Smooth muscle cell (in vitro differentiated cells): ENCODE data around the gene USP34. TPM values are rescaled to one million over a fixed set of nuclear protein-coding genes. Genes with fewer than 3 reads are reported as not detected.
A peak's percentile ranks its signal among the peaks of the same experiment; 100 is the strongest.

Source experiments
- DNase-seq: peaks from one replicate; lab custom pipeline; 2025; ENCODE audit not compliant: unreplicated experiment; lab: John Stamatoyannopoulos, UW
- H2AFZ ChIP-seq: fragments of 200-600 bp; sonication (generic); 2 replicates; pipeline ENCODE4 v1.6.0; 2016; ENCODE audit warnings: antibody characterized with exemption, low read depth, mild to moderate bottlenecking
- H3F3A ChIP-seq: fragments of 200-600 bp; sonication (generic); 2 replicates; pipeline ENCODE4 v1.6.0; 2017; ENCODE audit warnings: antibody characterized with exemption, low read depth
- H3K27ac ChIP-seq: fragments of 200-600 bp; sonication (generic); 2 replicates; pipeline ENCODE4 v1.5.1; 2016; ENCODE audit warnings: low read depth, mild to moderate bottlenecking
- H3K27me3 ChIP-seq: fragments of 200-600 bp; sonication (generic); 2 replicates; pipeline ENCODE4 v1.6.1; 2016; ENCODE audit warnings: low read depth, mild to moderate bottlenecking
- H3K36me3 ChIP-seq: fragments of 200-600 bp; sonication (generic); 2 replicates; pipeline ENCODE4 v1.5.1; 2016; ENCODE audit warnings: low read depth
- H3K4me1 ChIP-seq: fragments of 200-600 bp; sonication (generic); 2 replicates; pipeline ENCODE4 v1.5.1; 2016; ENCODE audit warnings: low read depth
- H3K4me2 ChIP-seq: fragments of 200-600 bp; sonication (generic); 2 replicates; pipeline ENCODE4 v1.6.0; 2016; ENCODE audit warnings: mild to moderate bottlenecking
- H3K4me3 ChIP-seq: fragments of 200-600 bp; sonication (generic); 2 replicates; pipeline ENCODE4 v1.5.1; 2016; ENCODE audit warnings: mild to moderate bottlenecking
- H3K79me2 ChIP-seq: fragments of 200-600 bp; sonication (generic); 2 replicates; pipeline ENCODE4 v1.6.0; 2016; ENCODE audit warnings: low read depth, mild to moderate bottlenecking
- H3K9ac ChIP-seq: fragments of 200-600 bp; sonication (generic); 2 replicates; pipeline ENCODE4 v1.6.0; 2016; ENCODE audit warnings: low read depth
- H3K9me3 ChIP-seq: fragments of 200-600 bp; sonication (generic); replicated peaks from 2 replicates; pipeline ENCODE4 v1.5.1; 2016; ENCODE audit warnings: low read depth
- H4K20me1 ChIP-seq: fragments of 200-600 bp; sonication (generic); 2 replicates; pipeline ENCODE4 v1.6.0; 2016; ENCODE audit warnings: low read depth
- WGBS: methylation state at CpG from one replicate; pipeline ENCODE4 v1.1.7; 2016; ENCODE audit warnings: low lambda C conversion rate; 5-methylcytosine and 5-hydroxymethylcytosine counted together
- polyA plus RNA-seq: library from polyadenylated mRNA; unstranded; fragments of >200 nt; fragmentation: Nextera tagmentation; extraction: Ambion mirVana; gene quantifications from 2 replicates; pipeline ENCODE4 v1.2.1, GENCODE V29; 2016
- total RNA-seq: library from RNA; depleted of rRNA; stranded (reverse); fragments of >200 nt; gene quantifications from 2 replicates; pipeline ENCODE4 v1.2.3, GENCODE V29; 2014
- TF ChIP-seq, protein P1 (sequence below): fragments of 200-600 bp; sonication (generic); IDR thresholded peaks from 2 replicates; pipeline ENCODE4 v1.5.1; 2017; ENCODE audit warnings: borderline replicate concordance, mild to moderate bottlenecking, antibody characterized with exemption; ENCODE audit not compliant: insufficient read depth, poor library complexity, severe bottlenecking

The USP34 gene
- total and polyA plus RNA-seq, 2 experiments from 2014 or later, result 26.4 to 152 TPM

DNA sequence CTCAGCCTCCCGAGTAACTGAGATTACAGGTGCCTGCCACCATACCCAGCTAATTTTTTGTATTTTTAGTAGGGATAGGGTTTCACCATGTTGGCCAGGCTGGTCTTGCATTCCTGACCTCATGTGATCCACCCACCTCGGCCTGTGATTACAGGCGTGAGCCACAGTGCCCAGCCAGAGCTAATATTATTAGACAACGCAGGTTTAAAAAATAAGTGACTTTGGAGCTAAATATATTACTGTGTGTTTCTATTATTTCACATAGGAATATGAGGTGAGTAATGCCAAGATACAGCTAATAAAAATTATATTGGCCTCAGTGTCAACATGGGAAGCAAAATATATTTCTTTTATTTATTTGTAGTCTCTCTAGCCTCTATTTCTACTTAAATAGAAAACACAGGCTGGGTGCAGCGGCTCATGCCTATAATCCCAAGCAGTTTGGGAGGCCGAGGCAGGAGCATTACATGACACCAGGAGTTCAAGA is 188.7 kb downstream of the USP34 start:
- no peak overlapping the region for H3K4me3 ChIP-seq
- whole genome bisulfite sequencing, result 97% methylated on average over 6 of the region's 6 CpGs
- no peak overlapping the region for H2AFZ ChIP-seq
- no peak for DNase-seq
- H3K9me3 ChIP-seq, result no peaks in the 10 kb centered on the region
- H3K4me1 ChIP-seq, result no peaks in the 10 kb centered on the region
- H4K20me1 ChIP-seq, result no peaks in the 10 kb centered on the region
- H3K79me2 ChIP-seq, result peaks cover 6% of the 10 kb centered on the region
- no peak overlapping the region for H3K4me2 ChIP-seq
- no peaks in the 10 kb centered on the region for H3F3A ChIP-seq
- H3K27me3 ChIP-seq, result no peaks in the 10 kb centered on the region
- H3K36me3 ChIP-seq, result peaks cover 40% of the 10 kb centered on the region
- H3K9ac ChIP-seq, result no peak overlapping the region
- TF ChIP-seq, protein P1, sequence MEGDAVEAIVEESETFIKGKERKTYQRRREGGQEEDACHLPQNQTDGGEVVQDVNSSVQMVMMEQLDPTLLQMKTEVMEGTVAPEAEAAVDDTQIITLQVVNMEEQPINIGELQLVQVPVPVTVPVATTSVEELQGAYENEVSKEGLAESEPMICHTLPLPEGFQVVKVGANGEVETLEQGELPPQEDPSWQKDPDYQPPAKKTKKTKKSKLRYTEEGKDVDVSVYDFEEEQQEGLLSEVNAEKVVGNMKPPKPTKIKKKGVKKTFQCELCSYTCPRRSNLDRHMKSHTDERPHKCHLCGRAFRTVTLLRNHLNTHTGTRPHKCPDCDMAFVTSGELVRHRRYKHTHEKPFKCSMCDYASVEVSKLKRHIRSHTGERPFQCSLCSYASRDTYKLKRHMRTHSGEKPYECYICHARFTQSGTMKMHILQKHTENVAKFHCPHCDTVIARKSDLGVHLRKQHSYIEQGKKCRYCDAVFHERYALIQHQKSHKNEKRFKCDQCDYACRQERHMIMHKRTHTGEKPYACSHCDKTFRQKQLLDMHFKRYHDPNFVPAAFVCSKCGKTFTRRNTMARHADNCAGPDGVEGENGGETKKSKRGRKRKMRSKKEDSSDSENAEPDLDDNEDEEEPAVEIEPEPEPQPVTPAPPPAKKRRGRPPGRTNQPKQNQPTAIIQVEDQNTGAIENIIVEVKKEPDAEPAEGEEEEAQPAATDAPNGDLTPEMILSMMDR, result no peak
- no peak overlapping the region for H3K27ac ChIP-seq

DNA sequence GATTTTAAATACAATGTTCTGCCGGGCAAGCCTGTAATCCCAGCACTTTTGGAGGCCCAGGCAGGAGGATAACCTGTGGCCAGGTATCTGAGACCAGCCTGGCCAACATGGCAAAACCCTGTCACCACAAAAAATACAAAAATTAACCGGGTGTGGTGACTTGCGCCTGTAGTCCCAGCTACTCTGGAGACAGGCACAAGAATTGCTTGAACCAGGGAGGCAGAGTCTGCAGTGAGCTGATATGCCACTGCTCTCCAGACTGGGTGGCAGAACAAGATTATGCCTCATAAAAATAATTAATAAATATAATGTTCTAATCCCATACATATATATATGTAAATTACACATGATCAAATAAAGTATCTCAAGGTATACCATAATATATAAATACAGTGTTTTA is 189.6 kb downstream of the USP34 start:
- no peak for DNase-seq
- Histone ChIP-seq H3K27me3 (no peaks in the 10 kb centered on the region), H3K9me3 (no peaks in the 10 kb centered on the region), H3K36me3 (peaks cover 35% of the 10 kb centered on the region), H3K4me3 (no peak overlapping the region), H3K4me1 (no peaks in the 10 kb centered on the region), H3K9ac (no peak overlapping the region), H3K79me2 (peaks cover 6% of the 10 kb centered on the region), H3K27ac (no peak overlapping the region), H4K20me1 (no peaks in the 10 kb centered on the region), H3K4me2 (no peak overlapping the region), H3F3A (no peaks in the 10 kb centered on the region), H2AFZ (no peak overlapping the region)
- TF ChIP-seq, protein P1, result no peak
- 95% methylated on average over 3 of the region's 3 CpGs for WGBS

DNA sequence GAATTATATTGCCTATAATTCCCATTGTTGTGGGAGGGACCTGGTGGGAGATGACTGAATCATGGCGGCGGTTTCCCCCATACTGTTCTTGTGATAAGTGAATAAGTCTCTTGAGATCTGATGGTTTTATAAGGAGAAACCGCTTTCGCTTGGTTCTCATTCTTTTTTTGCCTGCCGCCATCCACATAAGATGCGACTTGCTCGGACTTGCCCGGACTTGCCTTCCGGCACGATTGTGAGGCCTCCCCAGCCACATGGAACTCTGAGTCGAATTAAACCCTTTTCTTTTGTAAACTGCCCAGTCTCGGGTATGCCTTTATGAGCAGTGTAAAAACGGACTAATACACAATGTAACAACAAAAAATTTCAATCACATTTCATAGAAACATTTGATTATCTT is 193.1 kb downstream of the USP34 start:
- Histone ChIP-seq H3K4me2 (no peak overlapping the region), H3K79me2 (no peaks in the 10 kb centered on the region), H3F3A (no peaks in the 10 kb centered on the region), H3K27ac (peak overlapping the region; percentile 21), H4K20me1 (no peaks in the 10 kb centered on the region), H3K9me3 (no peaks in the 10 kb centered on the region), H3K9ac (no peak overlapping the region), H3K4me1 (no peaks in the 10 kb centered on the region), H3K4me3 (no peak overlapping the region), H2AFZ (no peak overlapping the region), H3K36me3 (peaks cover 31% of the 10 kb centered on the region), H3K27me3 (no peaks in the 10 kb centered on the region)
- WGBS, result 94% methylated on average over 13 of the region's 13 CpGs
- TF ChIP-seq, protein P1, result no peak
- no peak for DNase-seq

DNA sequence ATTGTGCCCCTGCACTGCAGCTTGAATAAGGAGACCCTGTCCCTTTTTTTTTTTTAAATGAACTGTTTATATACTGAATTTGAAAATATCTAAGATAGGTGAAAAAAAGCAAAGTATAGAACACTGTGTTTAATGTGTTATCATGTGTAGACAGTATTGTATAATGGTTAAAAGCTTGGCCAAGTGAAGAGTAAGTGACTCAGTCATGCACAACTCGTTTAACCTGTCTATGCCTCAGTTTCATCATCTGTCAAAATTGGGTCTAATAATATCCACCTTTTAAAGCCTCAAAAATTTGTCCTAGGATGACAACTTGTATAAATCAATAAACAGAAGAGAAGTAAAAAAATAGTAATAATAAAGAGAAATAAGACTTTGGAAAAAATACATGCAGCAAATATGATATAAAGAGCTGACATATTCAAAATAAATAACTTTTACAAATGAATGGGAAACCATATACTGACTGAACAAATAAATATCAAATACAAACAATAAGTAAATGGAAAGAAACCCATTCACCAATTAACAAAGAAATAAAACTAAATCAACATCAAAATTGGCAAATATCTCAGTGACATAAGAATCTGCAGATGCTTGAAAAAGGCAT is 195.2 kb downstream of the USP34 start:
- Histone ChIP-seq H3F3A (no peaks in the 10 kb centered on the region), H3K9ac (no peak overlapping the region), H4K20me1 (no peaks in the 10 kb centered on the region), H3K79me2 (no peaks in the 10 kb centered on the region), H3K4me3 (no peak overlapping the region), H3K4me1 (no peaks in the 10 kb centered on the region), H2AFZ (no peak overlapping the region), H3K9me3 (no peaks in the 10 kb centered on the region), H3K27me3 (no peaks in the 10 kb centered on the region), H3K27ac (peak overlapping the region; percentile 28), H3K4me2 (no peak overlapping the region), H3K36me3 (peaks cover 20% of the 10 kb centered on the region)
- DNase-seq, result no peak
- TF ChIP-seq, protein P1, result no peak
- WGBS, result 83% methylated on average over 1 of the region's 1 CpG
